Activated B cell treated with CpG ODN at 0.5 μM for 24 hours (primary cell): Measurements from ENCODE around the gene METAP2. TPM values are rescaled to one million over a fixed set of nuclear protein-coding genes. Genes with fewer than 3 reads are reported as not detected.

ENCODE experiments used
- ATAC-seq: fragments of 200-7000 bp; cut with Tn5 transposase; one replicate; pipeline ENCODE4 v1.10.0; 2021; ENCODE audit warnings: low read depth, mild to moderate bottlenecking, moderate library complexity
- CTCF ChIA-PET: fragments of 350-600 bp; sonication (Branson Sonifier 250); formaldehyde crosslinking; loops from one replicate; lab custom pipeline; 2021; ENCODE audit warnings: antibody characterized with exemption; lab: Charles Lee
- POLR2A ChIA-PET: fragments of 350-600 bp; sonication (Branson Sonifier 250); formaldehyde crosslinking; loops from one replicate; lab custom pipeline; 2021; ENCODE audit warnings: antibody characterized with exemption; lab: Charles Lee
- DNase-seq: peaks from one replicate; pipeline ENCODE4 v3.0.0; 2022
- H3K27ac Mint-ChIP-seq: one replicate; pipeline ENCODE4 v1.8.0; 2020; ENCODE audit warnings: mixed read lengths
- H3K27me3 Mint-ChIP-seq: one replicate; pipeline ENCODE4 v1.8.0; 2021; ENCODE audit warnings: mixed read lengths
- H3K36me3 Mint-ChIP-seq: one replicate; pipeline ENCODE4 v1.8.0; 2021; ENCODE audit warnings: low read depth, mixed read lengths
- H3K4me1 Mint-ChIP-seq: one replicate; pipeline ENCODE4 v1.8.0; 2021; ENCODE audit warnings: mixed read lengths
- H3K4me3 Mint-ChIP-seq: one replicate; pipeline ENCODE4 v1.8.0; 2020; ENCODE audit warnings: mild to moderate bottlenecking, mixed read lengths
- H3K9me3 Mint-ChIP-seq: one replicate; pipeline ENCODE4 v1.8.0; 2020; ENCODE audit warnings: mixed read lengths
- intact Hi-C: fragments of 100-400 bp; cut with micrococcal nuclease; formaldehyde crosslinking; loops from one replicate; pipeline ENCODE4 v1.15.1; 2024
- total RNA-seq: library from RNA; stranded (reverse); gene quantifications from 2 replicates; pipeline ENCODE4 v1.2.3, GENCODE V29; 2022
- TF ChIP-seq, protein P1 (sequence below): fragments of 200-600 bp; IDR thresholded peaks from one replicate; pipeline ENCODE4 v1.8.0; 2022; ENCODE audit warnings: antibody characterized with exemption, mild to moderate bottlenecking

The METAP2 gene
- total RNA-seq, 1 donor from 2014 or later, result 63.0 TPM

DNA sequence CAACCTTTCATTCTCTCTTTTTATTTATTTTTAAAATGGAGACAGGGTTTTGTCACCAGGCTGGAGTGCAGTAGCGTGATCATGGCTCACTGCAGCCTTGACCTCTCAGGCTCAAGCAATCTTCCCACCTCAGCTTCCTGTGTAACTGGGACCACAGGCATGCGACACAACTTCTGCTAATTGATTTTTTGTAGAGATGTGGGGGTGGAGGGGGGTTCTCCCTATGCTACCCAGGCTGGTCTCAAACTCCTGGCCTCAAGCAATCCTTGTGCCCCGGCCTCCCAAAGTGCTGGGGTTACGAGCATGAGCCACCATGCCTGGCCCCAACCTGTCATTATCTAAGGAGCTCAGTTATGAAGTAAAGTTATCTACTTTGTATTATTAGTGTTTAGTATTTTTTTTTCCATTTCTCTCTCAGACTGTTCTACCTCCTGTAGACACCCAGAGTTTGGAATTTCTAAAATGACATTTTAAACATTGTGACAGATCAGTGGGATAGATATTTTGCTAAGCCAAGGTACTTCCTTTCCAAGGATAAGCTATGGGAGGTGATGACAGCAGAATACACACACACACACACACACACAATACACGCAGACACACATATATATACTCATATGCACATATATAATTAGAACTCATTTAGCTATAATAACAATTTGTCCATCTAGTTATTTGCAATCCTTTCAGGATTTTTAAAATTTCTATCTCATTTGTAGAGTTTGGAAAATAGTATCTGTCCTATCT, 79.4 kb downstream of the METAP2 start:
- POLR2A ChIA-PET, result no interaction called here
- Mint-ChIP-seq H3K36me3 (no peaks in the 10 kb centered on the region), H3K9me3 (no peaks in the 10 kb centered on the region), H3K4me3 (no peak overlapping the region), H3K27me3 (no peaks in the 10 kb centered on the region), H3K4me1 (peaks cover 10% of the 10 kb centered on the region), H3K27ac (no peak overlapping the region)
- CTCF ChIA-PET, result no interaction called here
- intact Hi-C loops, result no loop called here
- ATAC-seq, result no peak
- DNase-seq, result no peak
- TF ChIP-seq, protein P1, sequence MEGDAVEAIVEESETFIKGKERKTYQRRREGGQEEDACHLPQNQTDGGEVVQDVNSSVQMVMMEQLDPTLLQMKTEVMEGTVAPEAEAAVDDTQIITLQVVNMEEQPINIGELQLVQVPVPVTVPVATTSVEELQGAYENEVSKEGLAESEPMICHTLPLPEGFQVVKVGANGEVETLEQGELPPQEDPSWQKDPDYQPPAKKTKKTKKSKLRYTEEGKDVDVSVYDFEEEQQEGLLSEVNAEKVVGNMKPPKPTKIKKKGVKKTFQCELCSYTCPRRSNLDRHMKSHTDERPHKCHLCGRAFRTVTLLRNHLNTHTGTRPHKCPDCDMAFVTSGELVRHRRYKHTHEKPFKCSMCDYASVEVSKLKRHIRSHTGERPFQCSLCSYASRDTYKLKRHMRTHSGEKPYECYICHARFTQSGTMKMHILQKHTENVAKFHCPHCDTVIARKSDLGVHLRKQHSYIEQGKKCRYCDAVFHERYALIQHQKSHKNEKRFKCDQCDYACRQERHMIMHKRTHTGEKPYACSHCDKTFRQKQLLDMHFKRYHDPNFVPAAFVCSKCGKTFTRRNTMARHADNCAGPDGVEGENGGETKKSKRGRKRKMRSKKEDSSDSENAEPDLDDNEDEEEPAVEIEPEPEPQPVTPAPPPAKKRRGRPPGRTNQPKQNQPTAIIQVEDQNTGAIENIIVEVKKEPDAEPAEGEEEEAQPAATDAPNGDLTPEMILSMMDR, result no peak

DNA sequence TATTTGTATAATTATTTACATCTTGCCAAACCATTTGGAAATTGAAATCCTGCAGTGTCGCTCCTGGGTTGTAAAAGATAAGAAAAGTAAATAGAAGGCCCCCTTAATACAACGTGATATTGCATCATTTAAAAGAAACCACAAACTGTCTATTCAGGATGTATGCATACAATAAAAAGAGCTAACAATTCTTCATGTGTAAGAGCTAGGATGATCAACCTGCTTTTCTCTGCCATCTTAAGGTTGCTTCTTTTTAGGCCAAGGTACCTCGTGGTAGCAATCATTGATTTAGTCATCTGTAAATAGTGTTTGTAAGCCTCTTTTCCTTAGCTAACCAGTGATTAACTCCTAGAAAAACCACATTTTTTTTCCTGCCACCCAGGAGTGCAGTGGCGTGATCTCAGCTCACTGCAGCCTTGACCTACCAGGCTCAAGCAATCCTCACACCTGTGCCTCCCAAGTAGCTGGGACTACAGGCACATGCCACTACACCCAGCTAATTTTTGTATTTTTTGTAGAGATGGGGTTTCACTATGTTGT, 80.7 kb downstream of the METAP2 start:
- ChIA-PET POLR2A (no interaction called here), CTCF (no interaction called here)
- ATAC-seq (no peak), DNase-seq (no peak)
- Mint-ChIP-seq H3K36me3 (no peaks in the 10 kb centered on the region), H3K27ac (no peak overlapping the region), H3K27me3 (no peaks in the 10 kb centered on the region), H3K9me3 (no peaks in the 10 kb centered on the region), H3K4me3 (no peak overlapping the region), H3K4me1 (peaks cover 5% of the 10 kb centered on the region)
- intact Hi-C loops, result no loop called here
- TF ChIP-seq, protein P1, result no peak

DNA sequence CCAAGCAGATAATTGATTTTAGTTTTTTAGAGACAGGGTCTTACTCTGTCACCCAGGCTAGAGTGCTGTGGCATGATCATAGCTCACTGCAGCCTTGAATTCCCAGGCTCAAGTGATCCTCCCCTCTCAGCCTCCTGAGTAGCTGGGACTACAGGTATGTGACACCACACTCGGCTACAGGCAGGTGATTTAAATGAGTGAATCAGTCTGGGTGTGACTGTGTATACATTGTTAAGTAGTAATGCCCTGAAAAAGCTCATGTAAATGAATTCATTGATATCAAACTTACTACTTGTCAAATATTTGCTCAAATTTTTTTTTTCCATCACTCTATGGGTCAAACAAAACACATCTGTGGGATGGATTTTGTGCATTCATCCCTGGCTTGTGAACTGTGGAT, 83.7 kb downstream of the METAP2 start:
- TF ChIP-seq, protein P1, result no peak
- ATAC-seq (no peak), DNase-seq (no peak)
- no peaks in the 10 kb centered on the region for H3K36me3 Mint-ChIP-seq
- ChIA-PET POLR2A (no interaction called here), CTCF (no interaction called here)
- no peaks in the 10 kb centered on the region for H3K9me3 Mint-ChIP-seq
- no peak overlapping the region for H3K27ac Mint-ChIP-seq
- peaks cover 2% of the 10 kb centered on the region for H3K4me1 Mint-ChIP-seq
- H3K4me3 Mint-ChIP-seq, result no peak overlapping the region
- intact Hi-C loops, result no loop called here
- no peaks in the 10 kb centered on the region for H3K27me3 Mint-ChIP-seq

Other genes starting within 250 kb of the METAP2 start
- 3.4 and 5.4 TPM in 2 replicates for gene USP44, start 77.3 kb downstream of the METAP2 start, total RNA-seq